ENCODE data around the gene GSG1L.

GSG1L gene

DNA sequence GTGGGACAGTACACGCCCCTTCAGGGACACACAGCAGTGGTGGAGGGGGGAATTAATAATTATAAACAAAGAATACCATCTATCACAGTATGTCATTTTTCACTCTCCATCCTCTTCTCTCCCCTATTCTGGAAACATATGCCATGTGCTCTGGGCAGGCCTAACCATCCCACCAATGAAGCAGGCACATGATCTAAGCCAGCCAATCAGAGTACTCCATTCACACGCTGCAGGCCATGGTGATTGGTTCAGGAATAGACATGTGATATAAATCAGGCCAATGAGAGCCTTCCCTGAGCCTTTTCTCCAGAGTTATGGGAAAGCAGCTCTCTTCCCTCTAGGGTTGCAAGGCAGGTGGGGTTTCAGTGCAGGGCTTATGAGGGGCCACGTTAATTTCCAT lies 36.5 kb downstream of the GSG1L start:
- in situ Hi-C loops (cut with MboI; ENCODE audit: low sequenced_read_pairs): no loop called here

DNA sequence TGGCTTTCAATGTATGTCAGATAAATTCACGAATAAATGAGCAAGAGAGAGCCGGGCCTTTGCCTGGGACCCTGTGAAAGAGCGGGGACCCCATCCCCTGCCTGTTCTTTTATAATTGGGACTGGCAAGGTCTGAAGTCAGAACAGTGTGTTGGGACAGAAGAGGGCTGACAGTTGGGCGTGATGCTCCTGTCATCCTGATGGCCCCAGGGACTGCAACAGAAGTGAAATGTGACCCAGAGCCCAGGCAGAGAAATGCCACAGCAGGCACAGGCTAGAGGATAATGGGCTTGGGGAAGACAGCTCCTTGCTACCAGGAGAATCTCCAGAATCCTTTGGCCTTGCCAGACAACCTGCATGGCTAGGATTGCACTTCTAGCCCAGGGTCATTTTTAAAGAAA lies 37.9 kb downstream of the GSG1L start:
- in situ Hi-C loops (cut with MboI; ENCODE audit: low sequenced_read_pairs): no loop called here

DNA sequence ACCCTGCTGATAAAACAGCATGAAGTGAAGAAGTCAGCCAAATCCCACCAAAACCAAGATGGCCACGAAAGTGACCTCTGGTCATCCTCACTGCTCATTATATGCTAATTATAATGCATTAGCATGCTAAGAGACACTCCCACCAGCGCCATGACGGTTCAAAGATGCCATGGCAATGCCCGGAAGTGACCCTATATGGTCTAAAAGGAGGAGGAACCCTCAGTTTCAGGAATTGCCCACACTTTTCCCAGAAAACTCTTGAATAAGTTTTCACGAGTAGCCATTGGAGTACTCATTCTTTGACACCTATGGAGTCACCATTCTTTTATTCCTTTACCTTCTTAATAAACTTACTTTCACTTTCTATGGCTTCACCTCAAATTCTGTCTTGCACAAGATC lies 44.3 kb downstream of the GSG1L start:
- in situ Hi-C loops (cut with MboI; ENCODE audit: low sequenced_read_pairs): no loop called here

DNA sequence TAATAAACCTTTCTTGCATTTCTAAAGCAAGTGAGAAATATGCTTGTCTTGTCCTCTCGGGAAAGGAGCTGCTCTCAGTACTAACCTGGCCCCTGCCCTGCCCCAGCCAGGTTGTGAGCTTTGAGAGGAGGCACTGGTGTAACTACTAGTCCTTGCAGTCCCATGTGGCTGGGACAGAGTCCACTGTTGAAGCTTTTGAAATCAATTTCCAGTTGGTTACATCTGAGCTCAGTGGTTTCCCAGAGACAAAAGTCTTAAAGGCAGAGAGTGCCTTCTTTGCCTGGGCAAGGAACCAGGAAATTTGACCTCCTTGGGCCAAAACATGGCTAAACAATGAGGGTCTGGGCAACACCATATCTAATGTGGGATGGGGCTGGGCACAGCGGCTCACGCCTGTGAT lies 48.7 kb downstream of the GSG1L start:
- in situ Hi-C loops (cut with MboI; ENCODE audit: low sequenced_read_pairs): no loop called here

DNA sequence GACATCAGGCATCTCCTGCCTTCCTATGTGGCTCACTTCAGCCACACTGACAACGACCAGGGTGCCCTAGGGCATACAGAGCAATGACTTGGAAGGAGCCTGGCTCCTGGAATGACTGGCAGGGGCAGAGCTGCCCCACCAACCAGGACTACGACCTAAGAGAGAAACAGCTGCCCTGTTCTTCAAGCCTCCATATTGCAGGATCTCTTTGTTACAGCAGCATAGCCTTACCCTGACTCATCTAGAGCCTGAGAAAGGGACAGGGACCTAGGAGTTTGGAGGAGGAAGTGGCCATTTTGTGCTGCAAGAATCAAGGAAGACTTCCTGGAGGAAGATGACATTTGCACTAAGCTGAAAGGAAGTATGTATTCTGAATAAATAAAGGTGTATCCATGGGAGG lies 49.6 kb downstream of the GSG1L start:
- in situ Hi-C loops (cut with MboI; ENCODE audit: low sequenced_read_pairs): no loop called here

DNA sequence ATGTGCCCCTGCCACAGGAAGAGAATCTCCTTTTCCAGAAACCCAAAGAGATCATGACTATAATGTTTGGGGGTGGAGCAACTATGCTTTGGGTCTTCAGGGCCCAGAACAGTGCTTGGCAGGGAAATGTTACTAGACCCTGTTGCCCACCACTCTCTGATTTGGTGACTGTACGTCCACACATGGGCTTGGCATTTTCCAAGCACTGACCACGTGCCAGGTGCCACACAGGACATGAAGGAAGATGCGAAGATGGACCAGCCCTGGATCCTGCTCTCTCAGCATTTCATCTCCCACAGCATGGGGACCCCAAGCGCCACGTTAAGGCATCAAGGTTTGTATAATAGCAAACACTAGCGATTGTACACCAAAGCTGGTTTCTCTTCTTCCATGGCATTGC lies 50.1 kb downstream of the GSG1L start:
- in situ Hi-C loops (cut with MboI; ENCODE audit: low sequenced_read_pairs): no loop called here

DNA sequence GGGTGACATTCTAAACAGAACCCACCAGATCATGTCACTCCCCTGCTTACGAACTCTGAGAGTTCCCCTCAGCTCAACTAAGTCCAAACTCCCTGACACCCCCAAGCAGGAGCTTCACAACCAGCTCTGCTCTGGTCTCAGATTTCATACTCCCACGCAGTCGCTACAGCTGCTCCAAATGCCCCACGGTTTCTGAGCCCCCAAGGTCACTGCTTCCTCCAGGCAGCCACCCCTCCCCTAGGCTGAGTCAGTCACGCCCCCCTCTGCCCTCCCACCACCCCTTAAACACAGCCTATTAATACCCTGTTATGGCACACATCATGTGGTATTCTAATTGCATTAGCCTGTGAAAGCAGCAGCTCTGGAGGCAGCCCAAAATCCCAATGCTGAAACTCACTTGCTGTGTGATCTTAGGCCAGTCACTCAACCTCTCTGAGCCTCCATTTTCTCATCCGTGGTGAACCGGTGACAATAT lies 51.5 kb downstream of the GSG1L start:
- in situ Hi-C loops (cut with MboI; ENCODE audit: low sequenced_read_pairs): no loop called here

DNA sequence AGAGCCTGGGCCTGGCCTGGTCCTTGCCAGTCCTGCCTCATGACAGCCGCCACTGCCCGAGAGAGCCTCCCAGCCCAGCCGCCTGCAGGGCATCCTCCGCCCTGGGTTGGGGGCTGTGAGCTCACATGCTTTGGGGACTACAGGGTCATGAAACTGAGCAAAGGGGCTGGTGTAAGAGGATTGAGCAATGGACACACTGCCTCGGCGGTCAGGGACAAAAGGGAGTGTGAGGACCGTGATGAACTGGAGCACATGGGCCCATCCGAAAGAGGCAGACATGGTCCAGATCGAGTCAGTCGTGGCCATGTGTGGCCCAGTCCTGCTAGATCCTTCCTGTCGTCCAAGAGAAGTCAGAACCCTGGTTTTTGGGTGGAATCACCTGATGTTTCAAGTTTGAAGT lies 52.3 kb downstream of the GSG1L start:
- in situ Hi-C loops (cut with MboI; ENCODE audit: low sequenced_read_pairs): no loop called here

DNA sequence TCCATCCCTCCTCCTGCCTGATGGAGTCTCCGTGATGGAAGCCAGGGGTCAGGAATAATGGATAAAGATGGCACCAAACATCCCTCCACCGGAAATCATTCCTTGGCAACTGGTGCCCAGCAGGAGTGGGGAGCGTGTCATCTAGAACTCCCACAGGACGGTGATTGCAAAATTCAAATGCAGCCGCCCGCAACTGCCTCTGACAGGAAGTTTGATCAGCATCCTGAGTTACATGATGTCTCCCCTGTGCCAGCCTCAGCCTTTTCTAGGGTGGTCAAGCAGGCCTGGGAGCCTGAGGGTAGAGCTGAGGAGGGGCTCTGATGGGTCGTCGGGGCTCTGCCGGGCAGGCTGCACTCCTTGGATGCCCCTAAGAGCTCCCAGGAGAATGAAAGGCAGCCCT lies 52.8 kb downstream of the GSG1L start:
- in situ Hi-C loops (cut with MboI; ENCODE audit: low sequenced_read_pairs): no loop called here

DNA sequence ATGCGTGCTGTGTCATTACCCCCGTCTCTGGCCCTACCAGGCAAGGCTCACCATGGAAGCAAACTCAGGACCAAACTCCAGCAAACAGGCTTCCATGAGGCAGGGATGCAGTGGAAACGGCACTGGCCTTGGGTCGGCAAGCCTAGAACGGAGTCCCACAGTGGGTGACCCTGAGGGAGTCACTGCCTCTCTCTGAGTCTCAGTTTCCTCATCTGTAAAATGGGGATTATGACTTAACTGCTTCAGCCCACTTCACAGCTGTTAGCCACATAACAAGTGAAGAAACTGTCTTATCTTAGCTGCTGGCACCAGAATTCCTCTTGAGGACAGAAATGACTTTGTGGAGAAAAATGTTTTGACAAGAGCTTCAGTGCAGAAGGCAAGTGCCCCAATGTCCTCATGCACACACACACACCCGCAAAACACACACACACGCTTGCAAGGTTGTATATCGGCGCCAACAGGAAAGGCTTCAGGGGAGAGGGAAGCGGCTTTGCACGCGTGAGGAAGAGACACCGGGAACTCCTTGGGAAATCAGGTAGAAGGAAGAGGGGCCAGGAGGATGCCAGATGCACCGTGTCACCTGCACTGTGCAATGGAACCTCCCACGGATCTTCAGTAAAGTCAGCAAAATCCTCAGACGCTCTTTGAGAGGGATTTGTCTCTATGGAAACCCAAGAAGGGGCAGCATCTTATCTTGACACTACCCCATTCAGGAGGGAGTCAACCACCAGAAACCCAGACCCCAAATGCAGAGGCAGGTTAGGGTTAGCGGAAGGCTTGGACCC lies 53.7 kb downstream of the GSG1L start:
- in situ Hi-C loops (cut with MboI; ENCODE audit: low sequenced_read_pairs): no loop called here

DNA sequence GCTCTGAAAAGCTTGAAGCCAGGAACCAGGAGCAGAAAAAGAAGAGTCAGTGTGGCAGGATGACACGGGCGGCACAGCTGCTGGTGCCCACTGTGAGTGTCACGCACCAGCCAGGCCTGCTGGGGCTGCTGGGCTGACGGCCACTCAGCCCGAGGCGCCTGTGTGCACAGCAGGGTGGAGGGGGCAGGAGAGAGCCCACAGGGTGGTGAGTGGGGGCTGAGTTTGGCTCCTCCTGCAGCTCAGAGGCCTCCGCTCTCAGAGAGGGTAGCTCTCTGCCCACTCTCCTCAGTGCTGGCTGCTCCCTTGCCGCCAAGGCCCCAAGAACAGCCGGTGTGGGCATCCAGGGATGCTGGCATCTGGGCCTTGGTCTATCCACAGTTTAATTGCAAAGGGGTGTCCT lies 59.6 kb downstream of the GSG1L start:
- in situ Hi-C loops (cut with MboI; ENCODE audit: low sequenced_read_pairs): no loop called here

DNA sequence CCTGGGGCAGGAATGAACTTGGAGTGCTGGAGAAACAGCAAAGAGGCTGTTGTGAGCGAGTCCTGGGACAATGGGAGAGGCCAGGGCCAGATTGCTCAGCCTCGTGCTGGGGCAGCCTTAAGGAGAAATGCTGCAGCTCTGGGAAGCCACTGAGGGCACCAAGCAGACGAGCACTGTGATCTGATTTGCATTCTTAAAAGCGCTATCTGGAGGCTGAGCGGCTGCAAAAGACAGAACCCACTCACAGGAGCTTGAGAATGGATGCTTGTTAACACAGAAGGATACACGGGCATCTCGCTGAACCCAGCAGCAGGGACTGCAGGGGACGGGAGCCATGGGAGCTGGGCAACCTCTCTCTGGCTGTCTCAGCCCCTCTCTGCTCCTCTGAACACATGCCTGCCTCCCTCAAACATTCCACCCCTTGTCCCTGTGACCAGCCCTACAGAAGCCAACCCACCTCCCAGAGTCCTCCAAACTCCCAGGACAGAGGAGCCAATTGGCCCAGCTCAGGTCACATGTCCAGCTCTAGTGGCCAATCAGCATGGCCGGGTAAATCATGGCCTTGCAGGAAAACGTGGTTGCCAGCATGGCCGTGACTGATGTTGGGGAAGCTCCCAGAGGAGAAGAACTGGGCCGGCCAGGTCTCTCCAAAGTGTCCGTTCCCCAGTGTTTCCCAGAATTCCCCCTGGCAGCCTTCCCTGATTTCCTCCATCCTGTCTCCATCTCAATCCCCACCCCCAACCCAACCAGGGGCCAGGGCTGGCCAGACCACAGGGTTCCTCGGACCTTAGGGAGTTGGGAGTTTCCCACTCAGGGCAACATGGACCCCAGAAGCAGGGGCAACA lies 60.3 kb downstream of the GSG1L start:
- in situ Hi-C loops (cut with MboI; ENCODE audit: low sequenced_read_pairs): no loop called here

DNA sequence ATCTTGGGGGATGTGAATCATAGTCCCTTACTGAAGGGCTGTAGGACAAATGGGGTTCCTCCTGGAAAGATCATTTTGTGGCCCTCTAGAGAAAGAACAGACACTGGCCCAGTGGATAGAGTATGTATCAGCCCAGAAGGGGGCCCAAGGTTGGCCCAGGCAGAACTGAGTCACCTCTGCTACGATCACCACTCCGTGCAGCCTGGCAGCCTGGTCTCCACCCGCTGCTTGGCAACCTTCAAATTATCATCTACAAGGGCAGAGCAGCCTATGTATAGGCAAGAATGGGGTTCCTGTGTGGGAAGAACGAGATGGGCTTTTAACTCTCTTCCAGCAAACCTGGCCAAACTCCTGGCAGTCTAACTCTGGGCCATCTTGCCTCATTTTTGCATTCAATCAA lies 61.9 kb downstream of the GSG1L start:
- in situ Hi-C loops (cut with MboI; ENCODE audit: low sequenced_read_pairs): no loop called here

DNA sequence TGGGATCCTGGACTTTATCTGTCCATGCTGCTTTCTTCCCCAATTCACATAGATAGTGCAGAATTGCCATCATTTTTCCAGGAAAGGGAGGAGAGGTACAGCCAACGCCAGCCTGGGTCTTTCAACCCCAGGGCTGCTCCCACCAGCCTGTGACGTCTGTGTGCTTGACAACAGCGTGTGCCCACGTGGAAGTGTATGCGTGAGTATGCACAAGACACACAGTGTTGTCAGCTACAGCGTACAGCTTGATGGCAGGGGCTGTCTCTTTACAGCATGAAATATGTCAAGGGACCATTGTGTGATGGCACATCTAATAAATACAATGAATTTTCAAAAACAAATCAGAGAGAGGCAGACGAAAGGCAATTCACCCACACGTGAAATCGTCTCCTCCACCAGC lies 62.3 kb downstream of the GSG1L start:
- in situ Hi-C loops (cut with MboI; ENCODE audit: low sequenced_read_pairs): no loop called here

DNA sequence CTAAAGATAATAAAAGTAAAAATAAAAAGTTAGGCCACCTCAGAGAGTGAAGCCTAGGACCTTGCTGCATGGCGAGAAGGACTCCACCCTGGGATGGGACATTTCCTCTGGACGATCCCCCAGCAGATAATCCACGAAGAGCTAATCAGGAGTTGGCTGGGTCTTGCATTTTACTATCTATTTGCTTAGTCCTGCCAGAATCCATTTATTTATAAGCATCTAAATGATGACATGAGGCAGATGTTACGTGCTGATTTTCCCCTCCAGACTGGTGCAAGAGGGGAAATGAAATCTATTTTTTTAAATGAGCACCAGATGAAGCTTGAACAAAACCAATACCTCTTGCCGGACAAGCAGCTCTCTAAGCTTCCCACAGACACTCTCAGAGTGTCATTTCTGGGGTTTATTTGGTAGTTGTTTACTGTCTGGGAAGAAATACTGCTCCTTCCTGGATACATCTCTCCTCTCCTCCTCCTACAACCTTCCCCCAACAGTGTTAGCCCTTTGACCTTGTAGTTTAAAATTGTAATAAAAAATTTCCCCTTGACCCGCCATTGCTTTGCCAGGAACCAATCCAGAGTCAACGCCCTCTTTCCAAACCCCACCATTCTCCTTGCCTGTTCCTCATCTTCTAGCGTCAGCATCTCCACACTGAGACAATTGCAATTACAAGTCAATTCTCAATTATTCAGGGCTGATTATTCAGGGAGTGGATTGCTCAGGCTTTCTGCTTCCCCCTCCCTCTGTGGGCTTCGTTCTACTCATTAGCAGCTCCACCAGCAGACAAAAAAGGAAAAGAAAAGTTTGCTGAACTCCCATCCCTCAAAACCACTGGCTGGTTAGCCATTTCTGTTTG lies 63.0 kb downstream of the GSG1L start:
- in situ Hi-C loops (cut with MboI; ENCODE audit: low sequenced_read_pairs): no loop called here

DNA sequence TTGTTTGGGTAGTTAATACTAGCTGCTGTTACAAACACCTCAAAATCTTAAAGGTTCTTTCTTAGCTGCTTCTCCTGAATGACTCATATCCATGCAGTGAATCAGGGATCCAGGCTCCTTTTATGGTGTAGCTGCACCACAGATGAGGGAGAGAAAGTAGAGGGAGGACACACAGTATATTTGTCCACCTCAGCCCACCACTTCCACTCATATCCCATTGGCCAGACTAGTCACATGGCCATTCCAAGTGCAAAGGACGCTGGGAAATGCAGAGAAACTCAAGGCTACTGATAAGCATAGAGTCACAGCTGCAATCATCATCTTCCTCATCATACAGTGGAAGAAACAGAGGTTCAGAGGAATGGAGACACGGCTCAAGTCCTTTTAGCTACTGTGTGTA lies 63.8 kb downstream of the GSG1L start:
- in situ Hi-C loops (cut with MboI; ENCODE audit: low sequenced_read_pairs): no loop called here

DNA sequence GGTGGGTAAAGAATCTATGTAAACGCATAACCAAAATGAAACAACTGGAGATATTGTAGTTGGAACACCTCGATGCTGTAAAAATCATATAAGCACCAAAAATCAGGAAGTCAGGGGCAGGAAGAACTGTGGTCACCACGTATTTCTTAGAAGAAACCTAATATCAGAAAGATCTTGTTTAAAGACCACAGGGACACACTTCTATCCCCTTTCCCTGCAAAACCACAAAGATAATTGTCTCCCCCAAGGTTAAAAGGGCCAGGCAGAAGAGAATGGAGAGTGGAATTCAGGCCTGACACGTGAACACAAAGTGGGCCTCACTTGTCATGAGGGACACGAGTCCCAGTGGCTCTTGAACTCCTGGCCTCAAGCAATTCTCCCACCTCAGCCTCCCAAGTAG lies 68.1 kb downstream of the GSG1L start:
- in situ Hi-C loops (cut with MboI; ENCODE audit: low sequenced_read_pairs): no loop called here

DNA sequence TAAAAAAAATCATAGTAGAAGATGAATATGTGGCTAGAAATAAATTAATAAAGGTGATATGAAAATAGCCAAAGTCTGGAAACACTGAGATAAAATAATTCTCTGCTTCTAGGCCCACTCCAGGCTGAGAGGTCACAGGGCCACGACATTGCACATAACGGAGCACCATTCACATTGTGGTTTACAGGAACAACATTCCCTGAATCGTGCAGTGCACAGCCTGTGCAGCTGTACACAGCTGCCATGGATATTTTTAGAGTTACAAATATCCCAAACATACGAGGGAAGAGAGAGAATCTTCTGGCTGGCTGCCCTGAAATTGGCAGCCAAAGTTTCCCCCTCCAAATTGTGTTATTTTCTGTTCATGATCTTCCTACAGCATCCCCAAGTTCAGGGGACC lies 68.8 kb downstream of the GSG1L start:
- in situ Hi-C loops (cut with MboI; ENCODE audit: low sequenced_read_pairs): no loop called here

DNA sequence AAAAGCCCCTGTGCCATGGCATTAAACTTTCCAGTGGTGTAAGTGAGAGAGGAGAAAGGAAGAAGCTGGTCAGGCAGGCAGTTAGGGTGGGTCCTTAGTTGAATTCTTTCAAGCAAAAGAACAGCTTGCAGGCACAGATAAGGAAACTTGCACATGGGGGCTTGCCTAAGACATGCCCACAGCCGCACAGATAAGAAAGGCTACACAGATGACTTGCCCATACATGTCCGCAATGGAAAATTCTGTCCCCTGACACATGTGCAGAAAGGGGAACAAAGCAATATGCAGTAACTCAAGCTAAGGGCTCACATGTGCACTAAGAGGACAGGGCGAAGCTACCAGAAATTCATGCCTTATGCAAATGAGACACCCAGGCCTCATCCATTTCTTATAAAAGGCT lies 69.9 kb downstream of the GSG1L start:
- in situ Hi-C loops (cut with MboI; ENCODE audit: low sequenced_read_pairs): no loop called here

DNA sequence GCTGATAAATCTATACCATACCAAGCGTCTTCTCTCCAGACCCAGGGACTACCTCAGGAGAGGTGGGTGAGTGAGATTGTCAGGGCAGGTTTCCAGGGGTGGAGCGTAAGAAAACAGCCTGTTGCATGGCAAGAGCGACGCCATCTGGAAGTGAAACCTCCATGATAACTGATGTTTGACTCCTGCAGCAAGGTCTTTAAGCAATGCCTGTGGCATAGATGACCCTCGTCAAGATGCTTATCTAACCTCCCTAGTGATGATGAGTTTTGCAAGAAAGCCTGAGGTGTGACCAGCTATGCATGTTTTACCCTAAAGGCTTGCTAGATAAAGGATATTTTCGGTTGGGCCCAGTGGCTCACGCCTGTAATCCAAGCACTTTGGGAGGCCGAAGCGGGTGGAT lies 71.6 kb downstream of the GSG1L start:
- in situ Hi-C loops (cut with MboI; ENCODE audit: low sequenced_read_pairs): no loop called here

DNA sequence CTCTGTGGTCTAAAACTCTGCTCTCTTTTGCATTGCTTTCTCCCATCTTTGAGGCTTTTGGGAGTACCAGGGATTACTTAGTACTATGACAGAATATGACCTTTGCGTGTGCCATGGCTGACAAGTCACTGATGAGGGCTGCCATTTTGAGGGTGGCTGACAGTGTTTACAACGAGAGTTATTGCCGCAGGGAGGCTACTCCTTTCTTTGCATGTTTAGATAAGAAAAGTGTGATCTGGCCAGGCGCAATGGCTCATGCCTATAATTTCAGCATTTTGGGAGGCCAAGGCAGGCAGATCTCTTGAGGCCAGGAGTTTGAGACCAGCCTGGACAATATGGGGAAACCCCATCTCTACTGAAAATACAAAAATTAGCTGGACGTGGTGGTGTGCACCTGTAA lies 77.5 kb downstream of the GSG1L start:
- in situ Hi-C loops (cut with MboI; ENCODE audit: low sequenced_read_pairs): no loop called here

Measured in HL-60/S4 treated with phorbol 12-myristate 13-acetate at 8.2 ng/mL for 4 days and 3 days (cell line).